WTC11 (cell line): ENCODE measurements around the gene STRN3. TPM values are rescaled to one million over a fixed set of nuclear protein-coding genes. Genes with fewer than 3 reads are reported as not detected.

Source experiments
- ATAC-seq: fragments of 200-7000 bp; cut with Tn5 transposase; 2 replicates; pipeline ENCODE4 v1.10.0; 2021; ENCODE audit warnings: mild to moderate bottlenecking, moderate library complexity
- CTCF ChIA-PET: fragments of 300-600 bp; sonication (Branson Sonifier 250); formaldehyde crosslinking; loops from one replicate; lab custom pipeline; 2021; ENCODE audit warnings: antibody characterized with exemption; lab: Charles Lee
- POLR2A ChIA-PET: fragments of 350-600 bp; sonication (Branson Sonifier 250); formaldehyde crosslinking; loops from one replicate; lab custom pipeline; 2021; ENCODE audit warnings: antibody characterized with exemption; lab: Charles Lee
- DNase-seq: peaks from one replicate; pipeline ENCODE4 v3.0.0; 2021; ENCODE audit warnings: low spot score
- H3K27ac Mint-ChIP-seq: 2 replicates; pipeline ENCODE4 v1.8.0; 2021; ENCODE audit warnings: mixed read lengths
- H3K27me3 Mint-ChIP-seq: 2 replicates; pipeline ENCODE4 v1.8.0; 2021; ENCODE audit warnings: low read depth, mild to moderate bottlenecking, moderate library complexity, mixed read lengths
- H3K36me3 Mint-ChIP-seq: 2 replicates; pipeline ENCODE4 v1.8.0; 2021; ENCODE audit warnings: mixed read lengths
- H3K4me1 Mint-ChIP-seq: 2 replicates; pipeline ENCODE4 v1.8.0; 2022; ENCODE audit warnings: mixed read lengths
- H3K4me3 Mint-ChIP-seq: 2 replicates; pipeline ENCODE4 v1.8.0; 2021; ENCODE audit warnings: mild to moderate bottlenecking, moderate library complexity, mixed read lengths
- H3K9me3 Mint-ChIP-seq: 2 replicates; pipeline ENCODE4 v1.8.0; 2021; ENCODE audit warnings: mixed read lengths
- CBFB ChIP-seq: sonication (generic); formaldehyde crosslinking; IDR thresholded peaks from 2 replicates; pipeline ENCODE4 v1.8.1; 2022; ENCODE audit warnings: mild to moderate bottlenecking, low read depth, missing genetic modification reagents
- CREM ChIP-seq: sonication (generic); formaldehyde crosslinking; IDR thresholded peaks from 2 replicates; pipeline ENCODE4 v1.8.1; 2022; ENCODE audit warnings: mild to moderate bottlenecking, missing genetic modification reagents, moderate library complexity
- E2F4 ChIP-seq: sonication (generic); formaldehyde crosslinking; IDR thresholded peaks from 2 replicates; pipeline ENCODE4 v1.8.1; 2022; ENCODE audit warnings: low read depth, mild to moderate bottlenecking, moderate library complexity, missing genetic modification reagents, borderline replicate concordance
- ETV6 ChIP-seq: sonication (generic); formaldehyde crosslinking; IDR thresholded peaks from 2 replicates; pipeline ENCODE4 v1.8.1; 2022; ENCODE audit warnings: mild to moderate bottlenecking, missing genetic modification reagents
- FOXJ3 ChIP-seq: sonication (generic); formaldehyde crosslinking; IDR thresholded peaks from 2 replicates; pipeline ENCODE4 v1.9.0; 2021; ENCODE audit warnings: missing genetic modification reagents, mild to moderate bottlenecking, borderline replicate concordance
- FOXK1 ChIP-seq: sonication (generic); formaldehyde crosslinking; IDR thresholded peaks from 2 replicates; pipeline ENCODE4 v1.8.0; 2022; ENCODE audit warnings: mild to moderate bottlenecking, moderate library complexity, missing genetic modification reagents
- GABPB1 ChIP-seq: sonication (generic); formaldehyde crosslinking; IDR thresholded peaks from 2 replicates; pipeline ENCODE4 v1.8.1; 2023; ENCODE audit warnings: mild to moderate bottlenecking, missing genetic modification reagents
- JUN ChIP-seq: sonication (generic); formaldehyde crosslinking; IDR thresholded peaks from 2 replicates; pipeline ENCODE4 v1.8.0; 2023; ENCODE audit warnings: mild to moderate bottlenecking, missing genetic modification reagents
- MYBL2 ChIP-seq: sonication (generic); formaldehyde crosslinking; IDR thresholded peaks from 2 replicates; pipeline ENCODE4 v1.8.1; 2023; ENCODE audit warnings: mild to moderate bottlenecking, moderate library complexity, missing genetic modification reagents
- NFATC4 ChIP-seq: fragments of 250-450 bp; sonication (Bioruptor Pico); IDR thresholded peaks from 2 replicates; pipeline ENCODE4 v1.9.0; 2021; ENCODE audit warnings: mild to moderate bottlenecking
- RORB ChIP-seq: fragments of 250-450 bp; sonication (Bioruptor Pico); IDR thresholded peaks from 2 replicates; pipeline ENCODE4 v1.9.0; 2021; ENCODE audit warnings: mild to moderate bottlenecking
- SMAD4 ChIP-seq: sonication (generic); formaldehyde crosslinking; IDR thresholded peaks from 2 replicates; pipeline ENCODE4 v1.8.0; 2022; ENCODE audit warnings: mild to moderate bottlenecking, missing genetic modification reagents
- TEAD4 ChIP-seq: sonication (generic); formaldehyde crosslinking; IDR thresholded peaks from 2 replicates; pipeline ENCODE4 v1.8.0; 2022; ENCODE audit warnings: mild to moderate bottlenecking, missing genetic modification reagents
- TP53 ChIP-seq: sonication (generic); formaldehyde crosslinking; IDR thresholded peaks from 2 replicates; pipeline ENCODE4 v1.8.1; 2023; ENCODE audit warnings: mild to moderate bottlenecking, missing genetic modification reagents
- ZNF121 ChIP-seq: sonication (generic); formaldehyde crosslinking; IDR thresholded peaks from 2 replicates; pipeline ENCODE4 v1.8.0; 2023; ENCODE audit warnings: missing genetic modification reagents
- ZNF512 ChIP-seq: sonication (generic); formaldehyde crosslinking; IDR thresholded peaks from 2 replicates; pipeline ENCODE4 v1.8.1; 2022; ENCODE audit warnings: missing genetic modification reagents, borderline replicate concordance
- total RNA-seq: library from RNA; stranded (reverse); gene quantifications from 3 replicates; pipeline ENCODE4 v1.2.3, GENCODE V29; 2021
- TF ChIP-seq, protein P1 (sequence below): fragments of 250-450 bp; sonication (Bioruptor Pico); IDR thresholded peaks from 2 replicates; pipeline ENCODE4 v1.9.0; 2021; ENCODE audit warnings: moderate library complexity, mild to moderate bottlenecking, inconsistent platforms, borderline replicate concordance
- TF ChIP-seq, protein P2 (sequence below): fragments of 250-450 bp; sonication (Bioruptor Pico); conservative IDR thresholded peaks from 2 replicates; pipeline ENCODE4 v1.9.0; 2021; ENCODE audit warnings: mild to moderate bottlenecking

The STRN3 gene
- total RNA-seq, 1 experiment from 2014 or later, result 37.1 TPM

DNA sequence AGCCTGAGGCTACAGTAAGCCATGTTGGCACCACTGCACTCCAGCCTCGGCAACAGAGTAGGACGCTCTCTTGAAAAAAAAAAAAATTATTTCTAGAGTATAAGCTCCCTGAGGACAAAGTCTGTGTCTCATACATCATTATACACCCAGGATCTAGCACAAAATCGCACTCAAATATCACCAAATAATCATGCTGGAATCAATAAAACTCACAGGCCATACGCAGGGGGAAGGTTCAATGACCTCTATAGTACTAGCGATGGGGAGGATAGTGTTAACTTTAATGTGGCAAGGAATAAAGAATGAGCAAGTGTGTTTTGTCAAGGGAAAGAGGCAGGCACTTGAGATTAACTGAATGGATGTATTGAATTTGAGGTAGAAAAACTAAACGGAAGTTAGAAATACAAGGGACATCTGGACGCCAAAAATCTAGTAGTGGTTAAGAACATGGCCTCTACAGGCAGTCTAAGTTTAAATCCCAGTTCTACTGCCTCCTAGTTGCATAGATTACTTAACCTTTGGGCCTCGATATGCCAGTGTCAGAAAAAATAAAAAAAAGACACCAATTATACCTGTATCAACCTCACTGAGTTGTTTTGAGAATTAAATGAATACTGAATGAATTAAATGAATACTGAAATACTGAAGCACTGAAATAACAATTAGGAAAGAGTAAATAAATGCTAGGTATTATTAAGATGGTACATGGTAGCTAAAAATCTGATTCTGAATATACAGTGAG lies 5.2 kb downstream of the STRN3 start:
- H3K9me3 Mint-ChIP-seq, result no peaks in the 10 kb centered on the region
- DNase-seq (no peak), ATAC-seq (no peak)
- no peak overlapping the region for H3K4me3 Mint-ChIP-seq
- no peaks in the 10 kb centered on the region for H3K27me3 Mint-ChIP-seq
- H3K27ac Mint-ChIP-seq, result peak overlapping the region; percentile 6; the same call in 1 of the 2 replicates
- ChIA-PET POLR2A (interaction anchor here (0.6 kb wide), 1 partner anchor 84 kb away, joined by 6 read pairs; no protein-coding TSS in a partner anchor), CTCF (no interaction called here)
- H3K4me1 Mint-ChIP-seq, result peaks cover 30% of the 10 kb centered on the region
- TF ChIP-seq JUN, result no peak
- TF ChIP-seq ZNF512 (CRISPR knock-in tag), result no peak
- TF ChIP-seq ZNF121 (CRISPR knock-in tag), result no peak
- TF ChIP-seq, protein P1, sequence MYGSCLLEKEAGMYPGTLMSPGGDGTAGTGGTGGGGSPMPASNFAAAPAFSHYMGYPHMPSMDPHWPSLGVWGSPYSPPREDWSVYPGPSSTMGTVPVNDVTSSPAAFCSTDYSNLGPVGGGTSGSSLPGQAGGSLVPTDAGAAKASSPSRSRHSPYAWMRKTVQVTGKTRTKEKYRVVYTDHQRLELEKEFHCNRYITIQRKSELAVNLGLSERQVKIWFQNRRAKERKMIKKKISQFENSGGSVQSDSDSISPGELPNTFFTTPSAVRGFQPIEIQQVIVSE (CRISPR knock-in tag), result no peak
- TF ChIP-seq SMAD4 (CRISPR knock-in tag), result no peak
- TF ChIP-seq MYBL2, result no peak
- no peak for TF ChIP-seq FOXK1 (CRISPR knock-in tag)
- TF ChIP-seq NFATC4 (CRISPR knock-in tag), result no peak
- TF ChIP-seq CREM (CRISPR knock-in tag), result no peak
- no peak for TF ChIP-seq TEAD4 (CRISPR knock-in tag)
- no peak for TF ChIP-seq FOXJ3 (CRISPR knock-in tag)
- no peak for TF ChIP-seq E2F4
- TF ChIP-seq TP53 (CRISPR knock-in tag), result no peak
- no peak for TF ChIP-seq CBFB
- TF ChIP-seq ETV6 (CRISPR knock-in tag), result no peak
- TF ChIP-seq RORB (CRISPR knock-in tag), result no peak
- TF ChIP-seq GABPB1 (CRISPR knock-in tag), result no peak
- peaks cover 9% of the 10 kb centered on the region for H3K36me3 Mint-ChIP-seq

GRCh38 chr14:31018057-31018645 lies 8.0 kb downstream of the STRN3 start:
- POLR2A ChIA-PET, result interaction anchor here (1.1 to 1.5 kb wide), 2 partner anchors 8 to 13 kb away, joined by 3 to 5 read pairs; partner anchors contain the start of gene STRN3

More at GRCh38 chr14:31018057-31018645, 8.0 kb downstream of the STRN3 start:
- no peak for DNase-seq
- Mint-ChIP-seq H3K36me3 (peaks cover 11% of the 10 kb centered on the region), H3K27ac (peak overlapping the region; percentile 76), H3K27me3 (no peaks in the 10 kb centered on the region), H3K4me1 (peaks cover 16% of the 10 kb centered on the region), H3K9me3 (no peaks in the 10 kb centered on the region), H3K4me3 (no peak overlapping the region)
- TF ChIP-seq, protein P2, sequence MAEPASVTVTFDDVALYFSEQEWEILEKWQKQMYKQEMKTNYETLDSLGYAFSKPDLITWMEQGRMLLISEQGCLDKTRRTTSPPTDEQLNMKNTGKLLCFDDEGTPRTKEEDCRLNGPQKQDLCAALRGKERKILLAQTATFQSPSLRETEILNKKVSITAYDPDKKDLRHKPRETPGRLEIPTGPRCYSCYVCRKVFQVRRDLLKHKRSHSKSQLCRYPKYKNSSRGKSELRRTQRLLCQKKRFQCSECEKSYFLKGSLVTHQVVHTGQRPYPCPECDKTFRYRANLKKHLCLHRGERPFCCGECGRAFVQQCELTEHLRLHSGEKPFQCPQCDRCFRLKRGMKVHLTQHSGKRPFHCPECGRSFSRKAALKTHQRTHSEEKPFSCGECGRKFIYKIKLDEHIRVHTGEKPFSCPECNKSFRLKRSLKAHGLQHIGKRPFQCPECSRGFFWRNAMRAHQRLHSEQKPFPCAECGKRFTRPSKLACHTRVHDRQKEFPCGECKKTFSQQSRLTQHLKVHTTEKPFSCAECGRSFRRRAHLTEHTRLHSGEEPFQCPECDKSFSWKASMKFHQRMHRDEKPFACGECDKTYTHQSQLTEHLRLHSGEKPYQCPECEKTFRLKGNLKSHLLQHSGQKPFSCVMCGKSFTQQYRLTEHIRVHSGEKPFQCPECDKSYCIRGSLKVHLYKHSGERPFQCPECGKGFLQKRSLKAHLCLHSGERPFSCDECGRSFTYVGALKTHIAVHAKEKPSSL (CRISPR knock-in tag), result no peak
- no peak for ATAC-seq
- CTCF ChIA-PET, result no interaction called here
